ENCODE results near the gene CABLES1.

Gene CABLES1

GRCh38 chr18:23230686-23231085 is 95.4 kb downstream of the CABLES1 start:
- no peak for TF ChIP-seq CTCF (conservative IDR thresholded peaks at IDR 0.05; ENCODE audit: low read depth, low read length)
- DNase-seq (ENCODE audit: low read depth): no peak
- no peak overlapping the region for H3K4me3 ChIP-seq (ENCODE audit: low read depth, low read length)

- no peak for TF ChIP-seq CTCF (conservative IDR thresholded peaks at IDR 0.05; ENCODE audit: low read depth, low read length)
- H3K4me3 ChIP-seq (ENCODE audit: low read depth, low read length): no peak overlapping the region
- peak; percentile 93 for DNase-seq (ENCODE audit: low read depth)
Measured at GRCh38 chr18:23231340-23232021, 96.2 kb downstream of the CABLES1 start.

- H3K4me3 ChIP-seq (ENCODE audit: low read depth, low read length): no peak overlapping the region
- TF ChIP-seq CTCF (conservative IDR thresholded peaks at IDR 0.05; ENCODE audit: low read depth, low read length): no peak
- no peak for DNase-seq (ENCODE audit: low read depth)
Measured at GRCh38 chr18:23232331-23232730, 97.0 kb downstream of the CABLES1 start.

- no peak overlapping the region for H3K4me3 ChIP-seq (ENCODE audit: low read depth, low read length)
- no peak for DNase-seq (ENCODE audit: low read depth)
- TF ChIP-seq CTCF (conservative IDR thresholded peaks at IDR 0.05; ENCODE audit: low read depth, low read length): no peak
Measured at GRCh38 chr18:23234619-23235018, 99.3 kb downstream of the CABLES1 start.

GRCh38 chr18:23235336-23235735 is 100.1 kb downstream of the CABLES1 start:
- no peak overlapping the region for H3K4me3 ChIP-seq (ENCODE audit: low read depth, low read length)
- no peak for TF ChIP-seq CTCF (conservative IDR thresholded peaks at IDR 0.05; ENCODE audit: low read depth, low read length)
- DNase-seq (ENCODE audit: low read depth): no peak

GRCh38 chr18:23235860-23236259 is 100.6 kb downstream of the CABLES1 start:
- no peak overlapping the region for H3K4me3 ChIP-seq (ENCODE audit: low read depth, low read length)
- TF ChIP-seq CTCF (conservative IDR thresholded peaks at IDR 0.05; ENCODE audit: low read depth, low read length): no peak
- no peak for DNase-seq (ENCODE audit: low read depth)

- DNase-seq (ENCODE audit: low read depth): no peak
- H3K4me3 ChIP-seq (ENCODE audit: low read depth, low read length): no peak overlapping the region
- no peak for TF ChIP-seq CTCF (conservative IDR thresholded peaks at IDR 0.05; ENCODE audit: low read depth, low read length)
Measured at GRCh38 chr18:23236876-23237468, 101.7 kb downstream of the CABLES1 start.
